Neuronal stem cell (in vitro differentiated cells): ENCODE data around the gene PPM1L.

ENCODE experiments used
- DNase-seq: peaks from one replicate; pipeline ENCODE4 v3.0.0-alpha.2; 2013; ENCODE audit warnings: low spot score
- H2AFZ ChIP-seq: one replicate; pipeline ENCODE4 v1.6.1; 2013; ENCODE audit warnings: mild to moderate bottlenecking, low read length, inconsistent platforms
- H2AK5ac ChIP-seq: 2 replicates; pipeline ENCODE4 v1.6.1; 2013; ENCODE audit warnings: low read depth, mild to moderate bottlenecking, inconsistent platforms, low read length, moderate library complexity, mixed read lengths
- H2BK120ac ChIP-seq: 2 replicates; pipeline ENCODE4 v1.6.1; 2013; ENCODE audit warnings: low read depth, mild to moderate bottlenecking, inconsistent platforms, low read length, moderate library complexity, mixed read lengths
- H2BK12ac ChIP-seq: one replicate; pipeline ENCODE4 v1.6.1; 2013; ENCODE audit warnings: low read length, inconsistent platforms
- H2BK15ac ChIP-seq: 2 replicates; pipeline ENCODE4 v1.6.1; 2013; ENCODE audit warnings: mild to moderate bottlenecking, low read length, inconsistent platforms, mixed read lengths
- H2BK5ac ChIP-seq: one replicate; pipeline ENCODE4 v1.6.1; 2013; ENCODE audit warnings: inconsistent platforms, mild to moderate bottlenecking, low read length, moderate library complexity
- H3K14ac ChIP-seq: one replicate; pipeline ENCODE4 v1.6.1; 2013; ENCODE audit warnings: low read length, inconsistent platforms
- H3K18ac ChIP-seq: 2 replicates; pipeline ENCODE4 v1.6.1; 2013; ENCODE audit warnings: low read length, inconsistent platforms
- H3K23ac ChIP-seq: 2 replicates; pipeline ENCODE4 v1.6.1; 2013; ENCODE audit warnings: low read depth, mild to moderate bottlenecking, mixed read lengths, low read length, inconsistent platforms; ENCODE audit not compliant: poor library complexity
- H3K27ac ChIP-seq: replicated peaks from 3 replicates; pipeline ENCODE4 v1.5.1; 2013; ENCODE audit warnings: low read length, inconsistent platforms
- H3K27me3 ChIP-seq, 3 experiments: 2 replicates each; pipeline ENCODE4 v1.6.1; 2013; ENCODE audit warnings: low read length in 3 of 3, mild to moderate bottlenecking in 2 of 3, inconsistent platforms in 1 of 3, low read depth in 1 of 3, mixed read lengths in 1 of 3, moderate library complexity in 1 of 3; ENCODE audit not compliant: control insufficient read depth in 3 of 3, insufficient read depth in 3 of 3
- H3K36me3 ChIP-seq, 2 donors: replicated peaks in 1 of 2; 2 replicates each; pipeline ENCODE4 v1.6.1; 2013; ENCODE audit warnings: low read length in 2 of 2; ENCODE audit not compliant: control insufficient read depth in 2 of 2, insufficient read depth in 2 of 2
- H3K4ac ChIP-seq: 2 replicates; pipeline ENCODE4 v1.6.1; 2013; ENCODE audit warnings: inconsistent platforms, mild to moderate bottlenecking, low read length, moderate library complexity
- H3K4me1 ChIP-seq, 2 donors: 1 replicate in 1 of 2; 2 replicates in 1 of 2; pipeline ENCODE4 v1.6.1; 2013; ENCODE audit warnings: low read length in 2 of 2, low read depth in 1 of 2; ENCODE audit not compliant: control insufficient read depth in 2 of 2, insufficient read depth in 1 of 2
- H3K4me2 ChIP-seq: one replicate; pipeline ENCODE4 v1.6.1; 2013; ENCODE audit warnings: mild to moderate bottlenecking, low read length, inconsistent platforms; ENCODE audit not compliant: insufficient read depth, poor library complexity, severe bottlenecking
- H3K4me3 ChIP-seq, 2 donors: 2 replicates each; pipeline ENCODE4 v1.5.1; 2013; ENCODE audit warnings: low read length in 2 of 2, mild to moderate bottlenecking in 2 of 2, inconsistent platforms in 1 of 2, moderate library complexity in 1 of 2
- H3K79me1 ChIP-seq: one replicate; pipeline ENCODE4 v1.6.1; 2013; ENCODE audit warnings: low read depth, mild to moderate bottlenecking, inconsistent platforms, low read length, moderate library complexity
- H3K9ac ChIP-seq: one replicate; pipeline ENCODE4 v1.6.1; 2013; ENCODE audit warnings: mild to moderate bottlenecking, low read depth, low read length, inconsistent platforms; ENCODE audit not compliant: poor library complexity
- H3K9me3 ChIP-seq, 2 donors: replicated peaks in 1 of 2; 2 replicates each; pipeline versions ENCODE3 to v1.6.1; 2013; ENCODE audit warnings: low read length in 2 of 2, mild to moderate bottlenecking in 2 of 2, inconsistent platforms in 1 of 2, low read depth in 1 of 2, mixed read lengths in 1 of 2, moderate library complexity in 1 of 2; ENCODE audit not compliant: control insufficient read depth in 2 of 2, insufficient read depth in 1 of 2
- H4K8ac ChIP-seq: one replicate; pipeline ENCODE4 v1.6.1; 2013; ENCODE audit warnings: low read depth, mild to moderate bottlenecking, inconsistent platforms, low read length, moderate library complexity
- H4K91ac ChIP-seq: one replicate; pipeline ENCODE4 v1.6.1; 2013; ENCODE audit warnings: low read length, low read depth, mild to moderate bottlenecking, inconsistent platforms; ENCODE audit not compliant: poor library complexity
- WGBS, 2 donors: extraction: QIAGEN DNeasy Blood & Tissue Kit; methylation state at CpG; one replicate each; pipeline ENCODE4 v1.1.7; 2013; ENCODE audit warnings: missing lambda C conversion rate in 2 of 2, mixed read lengths in 1 of 2; ENCODE audit not compliant: insufficient read length in 2 of 2, insufficient replicate concordance in 1 of 2; ENCODE audit errors: extremely low coverage in 2 of 2; 5-methylcytosine and 5-hydroxymethylcytosine counted together

Gene PPM1L

GRCh38 chr3:160928183-160928726, 172.2 kb downstream of the PPM1L start:
- Histone ChIP-seq H2BK120ac (no peak overlapping the region), H3K9ac (no peak overlapping the region), H4K8ac (no peak overlapping the region), H3K79me1 (no peaks in the 10 kb centered on the region), H3K4me3 (no peak overlapping the region), H2AFZ (no peak overlapping the region), H2BK12ac (no peak overlapping the region), H3K4me2 (no peak overlapping the region), H2BK15ac (no peak overlapping the region), H3K14ac (no peak overlapping the region), H3K36me3 (no peaks in the 10 kb centered on the region), H3K27ac (no peak overlapping the region), H3K18ac (no peak overlapping the region), H4K91ac (no peak overlapping the region), H3K27me3 (no peaks in the 10 kb centered on the region), H3K4me1 (peaks cover 0 to 2% of the 10 kb centered on the region in 2 donors), H2AK5ac (no peak overlapping the region), H3K23ac (no peak overlapping the region), H3K4ac (no peak overlapping the region), H2BK5ac (no peak overlapping the region), H3K9me3 (peaks cover 0 to 6% of the 10 kb centered on the region in 2 donors)
- no CpG with 5 or more reads among the region's 5 CpGs for WGBS, 2 donors
- no peak for DNase-seq

GRCh38 chr3:160929595-160929994, 173.6 kb downstream of the PPM1L start:
- H3K36me3 ChIP-seq = no peaks in the 10 kb centered on the region
- no peak overlapping the region for H3K27ac ChIP-seq
- H4K91ac ChIP-seq = no peak overlapping the region
- H4K8ac ChIP-seq = no peak overlapping the region
- H2BK120ac ChIP-seq = no peak overlapping the region
- H3K4me2 ChIP-seq = no peak overlapping the region
- H3K27me3 ChIP-seq = no peaks in the 10 kb centered on the region
- H2BK5ac ChIP-seq = no peak overlapping the region
- H3K4me3 ChIP-seq = no peak overlapping the region
- no CpG with 5 or more reads among the region's 2 CpGs for WGBS, 2 donors
- H2AFZ ChIP-seq = no peak overlapping the region
- no peak overlapping the region for H2BK15ac ChIP-seq
- no peak overlapping the region for H2AK5ac ChIP-seq
- DNase-seq = no peak
- H3K23ac ChIP-seq = no peak overlapping the region
- peaks cover 0 to 6% of the 10 kb centered on the region in 2 donors for H3K9me3 ChIP-seq
- H3K18ac ChIP-seq = no peak overlapping the region
- H3K79me1 ChIP-seq = no peaks in the 10 kb centered on the region
- no peak overlapping the region for H3K9ac ChIP-seq
- H3K4me1 ChIP-seq = peaks cover 0 to 2% of the 10 kb centered on the region in 2 donors
- no peak overlapping the region for H2BK12ac ChIP-seq
- H3K14ac ChIP-seq = no peak overlapping the region
- no peak overlapping the region for H3K4ac ChIP-seq

DNA sequence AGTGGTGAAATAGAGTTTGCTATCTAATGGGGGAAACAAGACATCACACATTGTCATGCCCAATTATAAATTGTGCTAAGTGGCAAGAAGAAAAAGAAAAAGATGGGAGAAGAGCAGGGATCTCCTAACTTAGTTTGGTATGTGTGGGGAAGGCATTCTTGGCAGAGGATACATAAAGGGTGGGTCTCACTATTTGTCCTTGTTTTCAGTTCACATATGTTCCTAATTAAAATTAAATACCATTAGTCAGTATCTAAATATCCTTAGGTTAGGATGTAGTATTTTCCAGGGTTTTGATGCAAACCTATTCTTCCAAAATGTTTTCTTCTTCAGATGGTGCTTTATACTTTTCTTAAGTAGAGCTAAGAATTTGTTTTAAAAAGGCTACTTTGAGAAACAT, 175.4 kb downstream of the PPM1L start:
- no peak for DNase-seq

GRCh38 chr3:160935413-160936095, 179.5 kb downstream of the PPM1L start:
- H3K23ac ChIP-seq = no peak overlapping the region
- no peak overlapping the region for H2BK12ac ChIP-seq
- H3K27ac ChIP-seq = no peak overlapping the region
- H3K4ac ChIP-seq = no peak overlapping the region
- peaks cover 0 to 3% of the 10 kb centered on the region in 2 donors for H3K9me3 ChIP-seq
- H3K9ac ChIP-seq = no peak overlapping the region
- H3K4me1 ChIP-seq = no peaks in the 10 kb centered on the region
- H2BK5ac ChIP-seq = no peak overlapping the region
- H3K27me3 ChIP-seq = no peaks in the 10 kb centered on the region
- H2BK15ac ChIP-seq = no peak overlapping the region
- no peaks in the 10 kb centered on the region for H3K79me1 ChIP-seq
- H4K91ac ChIP-seq = no peak overlapping the region
- no peak overlapping the region for H3K18ac ChIP-seq
- no peak overlapping the region for H3K4me3 ChIP-seq
- H3K36me3 ChIP-seq = no peaks in the 10 kb centered on the region
- H4K8ac ChIP-seq = no peak overlapping the region
- H2BK120ac ChIP-seq = no peak overlapping the region
- H3K14ac ChIP-seq = no peak overlapping the region
- no peak overlapping the region for H2AK5ac ChIP-seq
- no peak overlapping the region for H3K4me2 ChIP-seq
- H2AFZ ChIP-seq = no peak overlapping the region
- no peak for DNase-seq
- WGBS, 2 donors = no CpG with 5 or more reads among the region's 6 CpGs

More for the DNA sequence above, 175.4 kb downstream of the PPM1L start:
- H2BK15ac ChIP-seq = no peak overlapping the region
- H3K27me3 ChIP-seq = no peaks in the 10 kb centered on the region
- no peak overlapping the region for H3K9ac ChIP-seq
- H2AFZ ChIP-seq = no peak overlapping the region
- no peak overlapping the region for H3K4me3 ChIP-seq
- H3K27ac ChIP-seq = no peak overlapping the region
- no peak overlapping the region for H3K4me2 ChIP-seq
- H3K79me1 ChIP-seq = no peaks in the 10 kb centered on the region
- H2AK5ac ChIP-seq = no peak overlapping the region
- H2BK120ac ChIP-seq = no peak overlapping the region
- no peak overlapping the region for H2BK5ac ChIP-seq
- peaks cover 0 to 6% of the 10 kb centered on the region in 2 donors for H3K9me3 ChIP-seq
- H3K18ac ChIP-seq = no peak overlapping the region
- no peak overlapping the region for H4K91ac ChIP-seq
- H3K14ac ChIP-seq = no peak overlapping the region
- H3K36me3 ChIP-seq = no peaks in the 10 kb centered on the region
- no peak overlapping the region for H3K4ac ChIP-seq
- no peak overlapping the region for H2BK12ac ChIP-seq
- no peaks in the 10 kb centered on the region for H3K4me1 ChIP-seq
- no peak overlapping the region for H4K8ac ChIP-seq
- H3K23ac ChIP-seq = no peak overlapping the region
